HFF-Myc (cell line): ENCODE results near the gene ABCC6.

Experiments
- DNase-seq: peaks from one replicate; pipeline ENCODE4 v3.0.0-alpha.2; 2011; ENCODE audit warnings: low read depth; ENCODE audit errors: extremely low read depth
- H3K4me3 ChIP-seq: replicated peaks from 2 replicates; pipeline ENCODE4 v1.5.1; 2011; ENCODE audit warnings: low read depth, mild to moderate bottlenecking, control low read depth, low read length
- TF ChIP-seq, protein P1 (sequence below): IDR thresholded peaks from 2 replicates; pipeline ENCODE4 v1.5.1; 2012; ENCODE audit warnings: mild to moderate bottlenecking, low read depth, low read length, control low read depth; ENCODE audit errors: missing control alignments

The ABCC6 gene

DNA sequence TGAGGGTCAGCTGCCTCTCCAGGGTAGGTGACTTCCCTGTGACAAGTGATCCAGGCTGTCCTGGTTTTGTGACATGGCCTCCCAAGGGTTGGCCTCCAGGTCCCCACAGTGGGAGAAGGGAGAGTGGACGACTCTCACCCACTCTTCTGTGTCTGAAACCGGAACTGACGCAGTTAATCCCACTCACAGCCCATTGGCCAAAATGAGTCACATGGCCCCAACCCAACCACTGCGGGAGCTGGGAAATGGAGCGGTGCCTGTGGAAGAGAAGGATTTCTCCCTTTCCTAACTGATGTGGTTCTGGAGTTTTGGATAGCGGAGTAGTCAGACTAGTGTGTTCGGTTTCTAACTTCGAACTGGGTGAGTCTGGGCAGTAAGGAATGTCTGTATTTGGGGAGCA is 79.4 kb downstream of the ABCC6 start:
- DNase-seq: no peak
- H3K4me3 ChIP-seq: no peak overlapping the region
- TF ChIP-seq, protein P1, sequence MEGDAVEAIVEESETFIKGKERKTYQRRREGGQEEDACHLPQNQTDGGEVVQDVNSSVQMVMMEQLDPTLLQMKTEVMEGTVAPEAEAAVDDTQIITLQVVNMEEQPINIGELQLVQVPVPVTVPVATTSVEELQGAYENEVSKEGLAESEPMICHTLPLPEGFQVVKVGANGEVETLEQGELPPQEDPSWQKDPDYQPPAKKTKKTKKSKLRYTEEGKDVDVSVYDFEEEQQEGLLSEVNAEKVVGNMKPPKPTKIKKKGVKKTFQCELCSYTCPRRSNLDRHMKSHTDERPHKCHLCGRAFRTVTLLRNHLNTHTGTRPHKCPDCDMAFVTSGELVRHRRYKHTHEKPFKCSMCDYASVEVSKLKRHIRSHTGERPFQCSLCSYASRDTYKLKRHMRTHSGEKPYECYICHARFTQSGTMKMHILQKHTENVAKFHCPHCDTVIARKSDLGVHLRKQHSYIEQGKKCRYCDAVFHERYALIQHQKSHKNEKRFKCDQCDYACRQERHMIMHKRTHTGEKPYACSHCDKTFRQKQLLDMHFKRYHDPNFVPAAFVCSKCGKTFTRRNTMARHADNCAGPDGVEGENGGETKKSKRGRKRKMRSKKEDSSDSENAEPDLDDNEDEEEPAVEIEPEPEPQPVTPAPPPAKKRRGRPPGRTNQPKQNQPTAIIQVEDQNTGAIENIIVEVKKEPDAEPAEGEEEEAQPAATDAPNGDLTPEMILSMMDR: no peak

DNA sequence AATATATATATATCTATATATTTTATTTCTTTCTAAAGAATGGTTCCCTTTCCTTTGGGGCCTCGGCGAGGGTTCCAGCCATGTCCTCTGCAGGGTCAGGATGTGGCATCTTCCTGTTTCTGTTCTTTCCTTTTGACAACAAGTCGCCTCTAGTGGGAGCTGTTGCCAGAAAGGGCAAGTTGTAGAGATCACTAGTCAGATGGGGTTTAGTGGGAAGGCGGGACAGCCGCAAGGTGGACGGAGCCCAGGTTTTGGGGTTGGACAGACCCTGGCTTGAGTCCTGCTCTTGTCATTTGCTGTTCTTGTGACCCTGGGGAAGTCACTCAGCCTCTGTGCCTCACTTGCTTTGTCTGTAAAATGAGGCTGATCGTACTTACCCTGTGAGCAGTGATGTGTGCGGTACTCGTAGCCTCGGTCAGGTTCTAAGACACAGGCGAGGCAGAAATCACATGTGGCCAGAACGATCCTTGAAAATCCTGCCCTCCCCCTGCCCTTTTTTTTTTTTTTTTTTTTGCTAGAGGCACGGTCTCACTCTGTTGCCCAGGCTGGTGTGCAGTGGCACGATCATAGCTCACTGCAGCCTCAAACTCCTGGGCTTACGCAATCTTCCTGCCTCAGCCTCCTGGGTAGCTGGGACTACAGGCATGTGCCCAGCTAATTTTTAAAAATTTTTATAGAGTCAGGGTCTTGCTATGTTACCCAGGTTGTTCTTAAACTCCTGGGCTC is 80.1 kb downstream of the ABCC6 start:
- H3K4me3 ChIP-seq: no peak overlapping the region
- TF ChIP-seq, protein P1: peak; percentile 42
- DNase-seq: no peak

DNA sequence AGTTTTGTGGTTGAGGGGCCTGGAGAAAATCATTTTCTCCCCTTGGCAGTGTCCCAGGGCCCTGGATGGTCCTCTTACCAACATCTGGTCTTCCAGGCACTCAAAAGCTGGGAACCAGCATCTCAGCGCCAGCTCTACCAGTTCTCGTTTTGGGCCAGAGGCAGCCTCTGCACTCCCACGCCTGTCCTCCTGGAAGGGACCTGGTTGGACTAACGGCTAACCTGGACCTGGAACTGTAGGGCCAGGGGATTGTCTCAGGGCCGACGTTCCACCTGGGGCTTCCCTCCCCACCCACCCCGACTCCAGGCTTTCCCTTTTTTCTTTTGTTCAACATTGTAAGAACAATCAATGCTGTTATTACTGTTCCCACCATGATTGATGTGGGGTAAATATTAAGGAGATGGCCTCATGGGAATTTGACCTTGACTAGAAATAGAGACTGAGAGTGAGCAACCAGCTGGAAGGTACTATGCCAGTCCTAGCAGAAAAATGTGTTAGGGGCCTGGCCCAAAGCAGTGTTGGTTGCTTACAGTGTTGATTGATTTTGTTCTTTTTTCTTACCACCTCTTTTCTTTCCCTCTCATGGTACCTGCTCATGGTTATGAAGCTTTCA is 81.4 kb downstream of the ABCC6 start:
- no peak overlapping the region for H3K4me3 ChIP-seq
- no peak for DNase-seq
- TF ChIP-seq, protein P1: no peak

DNA sequence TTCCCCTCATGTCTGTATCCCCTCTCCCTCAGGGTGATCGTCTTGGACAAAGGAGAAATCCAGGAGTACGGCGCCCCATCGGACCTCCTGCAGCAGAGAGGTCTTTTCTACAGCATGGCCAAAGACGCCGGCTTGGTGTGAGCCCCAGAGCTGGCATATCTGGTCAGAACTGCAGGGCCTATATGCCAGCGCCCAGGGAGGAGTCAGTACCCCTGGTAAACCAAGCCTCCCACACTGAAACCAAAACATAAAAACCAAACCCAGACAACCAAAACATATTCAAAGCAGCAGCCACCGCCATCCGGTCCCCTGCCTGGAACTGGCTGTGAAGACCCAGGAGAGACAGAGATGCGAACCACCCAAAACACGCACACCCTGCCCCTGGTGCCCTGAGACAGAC is 82.2 kb downstream of the ABCC6 start:
- H3K4me3 ChIP-seq: no peak overlapping the region
- DNase-seq: no peak

DNA sequence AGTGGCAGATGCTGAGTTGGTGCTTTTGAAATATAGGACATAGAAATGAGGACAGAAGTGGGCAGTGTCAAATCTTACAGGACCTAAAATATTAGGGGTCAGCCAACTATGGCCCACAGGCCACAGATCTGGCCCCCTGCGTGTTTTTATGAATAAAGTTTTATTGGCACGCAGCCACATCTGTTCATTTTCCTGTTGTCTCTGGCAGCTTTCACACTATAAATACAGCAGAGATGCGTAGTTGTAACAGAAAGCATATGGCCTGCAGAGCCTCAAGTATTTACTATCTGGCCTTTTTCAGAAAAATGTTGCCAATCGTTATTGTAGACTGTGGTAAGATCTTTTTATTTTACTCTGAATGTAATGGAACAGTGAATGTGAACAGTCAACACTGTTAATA is 82.8 kb downstream of the ABCC6 start:
- H3K4me3 ChIP-seq: no peak overlapping the region
- no peak for DNase-seq
- TF ChIP-seq, protein P1: no peak

More for the DNA sequence above, 82.2 kb downstream of the ABCC6 start:
- TF ChIP-seq, protein P1: no peak

DNA sequence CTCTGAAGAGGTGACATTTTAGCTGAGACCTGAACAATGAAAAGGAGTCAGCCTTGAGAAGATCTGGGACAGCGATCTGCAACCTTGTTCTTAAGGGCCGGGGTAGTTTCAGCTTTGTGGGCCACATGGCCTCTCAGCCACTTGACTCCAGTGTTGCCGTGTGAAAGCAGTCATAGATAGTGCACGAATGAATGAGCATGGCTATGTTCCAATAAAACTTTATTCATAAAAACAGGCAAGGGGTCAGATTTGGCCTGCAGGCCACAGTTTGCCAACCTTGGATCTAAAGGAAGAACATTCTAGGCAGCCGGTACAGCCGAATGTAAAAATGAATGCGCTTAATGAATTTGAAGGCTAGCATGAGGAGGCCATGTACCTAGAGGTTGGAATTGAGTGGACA is 83.5 kb downstream of the ABCC6 start:
- DNase-seq: no peak
- TF ChIP-seq, protein P1: no peak
- H3K4me3 ChIP-seq: no peak overlapping the region
